ENCODE results near the gene TLR10.

The TLR10 gene

DNA sequence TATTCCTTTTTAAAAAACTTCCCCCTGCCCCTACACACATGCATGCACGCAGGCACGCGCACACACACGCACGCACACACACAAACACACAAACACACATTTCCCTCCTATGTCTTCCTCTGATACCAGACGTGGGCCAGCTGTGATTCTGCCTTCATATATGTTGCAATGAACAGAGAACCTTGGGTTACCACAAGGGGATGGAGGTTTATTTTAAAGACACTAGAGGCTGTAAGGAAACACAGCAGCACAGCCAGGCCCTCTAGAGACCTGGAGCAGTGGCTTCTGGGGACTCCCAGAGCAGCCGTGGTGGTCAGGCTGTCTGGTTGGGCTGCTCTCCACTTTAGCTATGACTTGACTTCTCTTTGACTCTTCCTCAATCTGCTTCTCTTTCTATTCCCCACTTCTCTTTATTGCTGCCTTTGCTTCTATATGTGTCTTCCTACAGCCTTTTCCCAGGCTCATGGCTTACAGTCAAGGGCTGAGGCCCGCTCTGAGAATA is 3.2 kb upstream of the TLR10 start:
- Histone ChIP-seq H3K9ac (ENCODE audit: low read length) (no peak overlapping the region), H3K4me3 (ENCODE audit: low read length) (no peak overlapping the region), H3K79me2 (ENCODE audit: low read length) (no peaks in the 10 kb centered on the region), H2AFZ (ENCODE audit: low read length) (no peak overlapping the region), H3F3A (ENCODE audit: insufficient read depth, low read length) (no peaks in the 10 kb centered on the region), H3K4me1 (ENCODE audit: low read length) (no peaks in the 10 kb centered on the region), H3K27ac (ENCODE audit: low read length) (no peak overlapping the region), H3K4me2 (ENCODE audit: low read depth, low read length) (no peak overlapping the region), H3K9me2 (replicated peaks; ENCODE audit: insufficient read depth, low read length) (no peaks in the 10 kb centered on the region), H3K27me3 (replicated peaks; ENCODE audit: insufficient read depth, low read length) (no peaks in the 10 kb centered on the region), H3K36me3 (replicated peaks; ENCODE audit: insufficient read depth, low read length) (no peaks in the 10 kb centered on the region), H3K9me3 (replicated peaks; ENCODE audit: insufficient read depth, low read length) (no peaks in the 10 kb centered on the region), H4K20me1 (ENCODE audit: insufficient read depth, low read length) (no peaks in the 10 kb centered on the region)
- TF ChIP-seq EZH2phosphoT487 (IDR thresholded peaks at IDR 0.05; ENCODE audit: low read length) (no peak), EZH2 (optimal IDR thresholded peaks at IDR 0.05; ENCODE audit: low read depth, low read length) (no peak)
- TF ChIP-seq, protein P1, sequence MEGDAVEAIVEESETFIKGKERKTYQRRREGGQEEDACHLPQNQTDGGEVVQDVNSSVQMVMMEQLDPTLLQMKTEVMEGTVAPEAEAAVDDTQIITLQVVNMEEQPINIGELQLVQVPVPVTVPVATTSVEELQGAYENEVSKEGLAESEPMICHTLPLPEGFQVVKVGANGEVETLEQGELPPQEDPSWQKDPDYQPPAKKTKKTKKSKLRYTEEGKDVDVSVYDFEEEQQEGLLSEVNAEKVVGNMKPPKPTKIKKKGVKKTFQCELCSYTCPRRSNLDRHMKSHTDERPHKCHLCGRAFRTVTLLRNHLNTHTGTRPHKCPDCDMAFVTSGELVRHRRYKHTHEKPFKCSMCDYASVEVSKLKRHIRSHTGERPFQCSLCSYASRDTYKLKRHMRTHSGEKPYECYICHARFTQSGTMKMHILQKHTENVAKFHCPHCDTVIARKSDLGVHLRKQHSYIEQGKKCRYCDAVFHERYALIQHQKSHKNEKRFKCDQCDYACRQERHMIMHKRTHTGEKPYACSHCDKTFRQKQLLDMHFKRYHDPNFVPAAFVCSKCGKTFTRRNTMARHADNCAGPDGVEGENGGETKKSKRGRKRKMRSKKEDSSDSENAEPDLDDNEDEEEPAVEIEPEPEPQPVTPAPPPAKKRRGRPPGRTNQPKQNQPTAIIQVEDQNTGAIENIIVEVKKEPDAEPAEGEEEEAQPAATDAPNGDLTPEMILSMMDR (IDR thresholded peaks at IDR 0.05; ENCODE audit: low read length): no peak
- no peak for DNase-seq

DNA sequence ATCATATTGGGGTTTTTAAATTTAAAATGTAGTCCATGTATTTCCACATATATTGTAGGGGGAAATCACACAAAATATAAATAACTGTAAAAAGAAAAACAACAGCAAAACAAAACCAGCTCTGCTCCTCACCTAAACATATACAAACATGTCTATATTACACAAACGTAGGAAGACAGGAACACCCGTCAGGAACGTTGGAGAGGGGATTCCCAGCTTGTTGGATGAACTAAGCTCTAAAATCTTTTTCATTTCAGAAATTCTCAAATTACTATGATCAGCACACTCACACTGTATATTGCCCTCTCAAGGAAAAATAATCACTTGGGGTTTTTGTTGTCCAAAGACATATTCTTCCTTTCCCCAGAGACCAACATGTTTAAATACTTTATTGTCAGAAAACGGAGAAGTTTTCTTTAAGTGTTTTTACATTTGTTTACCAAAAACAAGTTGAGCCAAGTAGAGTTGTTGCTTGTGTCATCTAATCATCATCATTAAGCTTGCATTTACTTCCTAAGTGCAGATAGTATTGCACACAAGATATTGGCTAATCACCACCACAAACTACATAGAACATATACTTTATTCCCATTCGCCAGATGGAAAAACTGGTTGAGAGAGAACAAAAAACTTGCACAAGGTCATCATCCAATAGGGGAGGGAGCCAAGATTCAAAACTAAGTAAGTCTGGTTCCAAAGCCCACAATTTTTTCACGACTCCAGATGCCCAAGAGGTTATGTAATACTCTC is 2.4 kb upstream of the TLR10 start:
- DNase-seq: no peak
- Histone ChIP-seq H2AFZ (ENCODE audit: low read length) (no peak overlapping the region), H3K4me1 (ENCODE audit: low read length) (no peaks in the 10 kb centered on the region), H3K9me2 (replicated peaks; ENCODE audit: insufficient read depth, low read length) (no peaks in the 10 kb centered on the region), H3K4me3 (ENCODE audit: low read length) (no peak overlapping the region), H3K79me2 (ENCODE audit: low read length) (no peaks in the 10 kb centered on the region), H3K27ac (ENCODE audit: low read length) (no peak overlapping the region), H4K20me1 (ENCODE audit: insufficient read depth, low read length) (no peaks in the 10 kb centered on the region), H3K4me2 (ENCODE audit: low read depth, low read length) (no peak overlapping the region), H3K27me3 (replicated peaks; ENCODE audit: insufficient read depth, low read length) (no peaks in the 10 kb centered on the region), H3K36me3 (replicated peaks; ENCODE audit: insufficient read depth, low read length) (no peaks in the 10 kb centered on the region), H3K9me3 (replicated peaks; ENCODE audit: insufficient read depth, low read length) (no peaks in the 10 kb centered on the region), H3F3A (ENCODE audit: insufficient read depth, low read length) (no peaks in the 10 kb centered on the region), H3K9ac (ENCODE audit: low read length) (no peak overlapping the region)
- TF ChIP-seq EZH2 (optimal IDR thresholded peaks at IDR 0.05; ENCODE audit: low read depth, low read length) (no peak), EZH2phosphoT487 (IDR thresholded peaks at IDR 0.05; ENCODE audit: low read length) (no peak)
- TF ChIP-seq, protein P1 (IDR thresholded peaks at IDR 0.05; ENCODE audit: low read length): no peak

DNA sequence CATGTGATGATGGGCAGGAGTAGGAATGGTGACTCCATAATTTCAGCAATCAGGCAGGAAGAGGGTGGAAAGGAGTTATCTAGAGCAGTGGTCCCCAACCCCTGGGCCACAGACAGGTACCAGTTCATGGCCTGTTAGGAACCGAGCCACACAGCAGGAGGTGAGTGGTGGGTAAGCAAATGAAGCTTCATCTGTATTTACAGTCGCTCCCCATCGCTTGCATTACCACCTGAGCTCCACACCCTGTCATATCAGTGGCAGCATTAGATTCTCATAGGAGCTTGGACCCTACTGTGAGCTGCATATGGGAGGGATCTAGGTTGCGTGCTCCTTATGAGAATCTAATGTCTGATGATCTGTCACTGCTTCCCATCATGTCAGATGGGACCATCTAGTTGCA is 1.4 kb upstream of the TLR10 start:
- no peaks in the 10 kb centered on the region for H3K9me3 ChIP-seq (replicated peaks; ENCODE audit: insufficient read depth, low read length)
- H3K27ac ChIP-seq (ENCODE audit: low read length): no peak overlapping the region
- no peak overlapping the region for H2AFZ ChIP-seq (ENCODE audit: low read length)
- no peaks in the 10 kb centered on the region for H3K27me3 ChIP-seq (replicated peaks; ENCODE audit: insufficient read depth, low read length)
- H3F3A ChIP-seq (ENCODE audit: insufficient read depth, low read length): no peaks in the 10 kb centered on the region
- no peak overlapping the region for H3K4me3 ChIP-seq (ENCODE audit: low read length)
- H3K4me2 ChIP-seq (ENCODE audit: low read depth, low read length): no peak overlapping the region
- no peaks in the 10 kb centered on the region for H3K36me3 ChIP-seq (replicated peaks; ENCODE audit: insufficient read depth, low read length)
- no peaks in the 10 kb centered on the region for H3K4me1 ChIP-seq (ENCODE audit: low read length)
- no peaks in the 10 kb centered on the region for H4K20me1 ChIP-seq (ENCODE audit: insufficient read depth, low read length)
- H3K9me2 ChIP-seq (replicated peaks; ENCODE audit: insufficient read depth, low read length): no peaks in the 10 kb centered on the region
- no peak for DNase-seq
- H3K9ac ChIP-seq (ENCODE audit: low read length): no peak overlapping the region
- TF ChIP-seq, protein P1 (IDR thresholded peaks at IDR 0.05; ENCODE audit: low read length): no peak
- TF ChIP-seq EZH2 (optimal IDR thresholded peaks at IDR 0.05; ENCODE audit: low read depth, low read length) (no peak), EZH2phosphoT487 (IDR thresholded peaks at IDR 0.05; ENCODE audit: low read length) (no peak)
- no peaks in the 10 kb centered on the region for H3K79me2 ChIP-seq (ENCODE audit: low read length)
